CD8-positive, alpha-beta memory T cell (primary cell): ENCODE measurements around the gene LHPP. TPM values are rescaled to one million over a fixed set of nuclear protein-coding genes. Genes with fewer than 3 reads are reported as not detected.

ENCODE experiments used
- CTCF ChIA-PET: fragments of 350-600 bp; sonication (Branson Sonifier 250); formaldehyde crosslinking; loops from one replicate; lab custom pipeline; 2021; ENCODE audit warnings: antibody characterized with exemption; lab: Charles Lee
- POLR2A ChIA-PET: fragments of 350-600 bp; sonication (Branson Sonifier 250); formaldehyde crosslinking; loops from one replicate; lab custom pipeline; 2021; ENCODE audit warnings: antibody characterized with exemption; lab: Charles Lee
- DNase-seq, 5 donors: peaks; one replicate each; pipeline versions ENCODE4 v3.0.0 to v3.0.0-alpha.2; 2020 to 2022; ENCODE audit warnings: mixed read lengths in 1 of 5
- H3K27ac ChIP-seq: one replicate; pipeline ENCODE4 v1.7.0; 2013; ENCODE audit warnings: low read depth, mild to moderate bottlenecking, low read length, moderate library complexity
- H3K27me3 ChIP-seq: 2 replicates; pipeline ENCODE4 v1.7.0; 2013; ENCODE audit warnings: low read length, mild to moderate bottlenecking; ENCODE audit not compliant: insufficient read depth, poor library complexity, severe bottlenecking
- H3K36me3 ChIP-seq: 2 replicates; pipeline ENCODE4 v1.7.0; 2013; ENCODE audit warnings: mild to moderate bottlenecking, low read length, moderate library complexity; ENCODE audit not compliant: insufficient read depth
- H3K4me1 ChIP-seq: 2 replicates; pipeline ENCODE4 v1.7.0; 2013; ENCODE audit warnings: mild to moderate bottlenecking, low read length, moderate library complexity; ENCODE audit not compliant: insufficient read depth
- H3K4me3 ChIP-seq: 2 replicates; pipeline ENCODE4 v1.7.0; 2013; ENCODE audit warnings: mild to moderate bottlenecking, low read length
- H3K9me3 ChIP-seq: 2 replicates; pipeline ENCODE4 v1.7.0; 2013; ENCODE audit warnings: mild to moderate bottlenecking, low read length
- H3K27ac Mint-ChIP-seq, 8 donors: one replicate each; pipeline ENCODE4 v1.8.0; 2020 to 2021; ENCODE audit warnings: mixed read lengths in 8 of 8, mild to moderate bottlenecking in 6 of 8, inconsistent platforms in 3 of 8, moderate library complexity in 3 of 8
- H3K27me3 Mint-ChIP-seq, 2 donors: one replicate each; pipeline ENCODE4 v1.8.0; 2020 to 2021; ENCODE audit warnings: mixed read lengths in 2 of 2, mild to moderate bottlenecking in 1 of 2, moderate library complexity in 1 of 2
- H3K36me3 Mint-ChIP-seq, 3 donors: one replicate each; pipeline ENCODE4 v1.8.0; 2020 to 2021; ENCODE audit warnings: mixed read lengths in 3 of 3, inconsistent platforms in 1 of 3, mild to moderate bottlenecking in 1 of 3
- H3K4me1 Mint-ChIP-seq, 3 donors: one replicate each; pipeline ENCODE4 v1.8.0; 2020 to 2021; ENCODE audit warnings: mixed read lengths in 3 of 3, inconsistent platforms in 1 of 3, mild to moderate bottlenecking in 1 of 3
- H3K4me3 Mint-ChIP-seq, 7 donors: one replicate each; pipeline ENCODE4 v1.8.0; 2020 to 2021; ENCODE audit warnings: mixed read lengths in 7 of 7, mild to moderate bottlenecking in 6 of 7, moderate library complexity in 4 of 7, inconsistent platforms in 2 of 7
- H3K9me3 Mint-ChIP-seq, 5 donors: one replicate each; pipeline ENCODE4 v1.8.0; 2020 to 2022; ENCODE audit warnings: mixed read lengths in 5 of 5, mild to moderate bottlenecking in 3 of 5, moderate library complexity in 2 of 5, inconsistent platforms in 1 of 5
- polyA plus RNA-seq: library from polyadenylated mRNA; unstranded; fragments of 300-500 nt; fragmentation: Illumina TruSeq; gene quantifications from one replicate; pipeline ENCODE4 v1.2.3, GENCODE V29; 2021
- total RNA-seq, 2 experiments: library from RNA; stranded (reverse); gene quantifications; one replicate each; pipeline ENCODE4 v1.2.3, GENCODE V29; 2021

LHPP gene
- total and polyA plus RNA-seq, 3 experiments from 2014 or later: 5.2 to 19.1 (median 6.3) TPM

DNA sequence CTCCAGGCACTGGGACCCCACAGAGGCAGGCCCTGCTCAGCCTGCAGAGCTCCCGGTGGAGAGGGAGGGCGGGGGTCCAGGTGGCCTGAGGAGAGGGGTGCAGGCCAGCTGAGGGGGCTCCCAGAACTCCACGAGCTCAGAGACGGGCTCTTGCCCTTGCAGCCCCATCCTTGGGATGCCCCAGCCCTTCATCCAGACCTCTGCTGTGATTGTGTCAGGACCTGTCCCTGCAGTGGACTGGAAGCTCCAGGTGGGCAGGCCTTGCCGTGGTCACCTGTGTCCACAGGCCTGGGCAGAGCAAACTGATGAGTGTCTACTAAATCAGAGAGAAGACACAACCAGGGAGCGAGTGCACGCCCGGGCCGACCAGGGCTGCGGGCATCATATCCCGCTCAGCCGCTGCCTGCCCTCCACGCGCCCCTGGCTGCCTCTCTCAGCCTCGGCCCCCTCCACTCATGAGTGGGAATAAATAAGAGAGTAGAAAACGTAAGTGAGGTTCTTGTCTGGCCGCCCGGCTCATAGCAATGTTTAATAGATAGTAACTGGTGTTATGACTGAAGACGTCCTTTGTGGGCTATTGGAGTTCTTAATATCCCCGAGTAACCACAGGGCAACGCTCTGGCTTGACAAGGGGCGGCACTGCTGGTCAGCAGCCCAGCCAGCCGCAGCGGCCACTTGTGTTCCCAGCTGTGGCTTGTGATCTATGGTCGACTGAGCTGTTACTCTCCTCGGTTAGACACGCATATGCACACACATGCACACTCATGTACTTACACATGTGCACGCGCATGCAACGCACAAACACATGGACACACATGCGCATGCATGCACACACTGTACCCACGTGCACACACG is 105.6 kb downstream of the LHPP start:
- DNase-seq: no peak
- H3K27me3 Mint-ChIP-seq: no peaks in the 10 kb centered on the region
- H3K4me1 Mint-ChIP-seq: no peaks in the 10 kb centered on the region
- no peaks in the 10 kb centered on the region for H3K9me3 Mint-ChIP-seq
- H3K4me3 ChIP-seq: no peak overlapping the region
- H3K4me1 ChIP-seq: no peaks in the 10 kb centered on the region
- H3K27ac ChIP-seq: no peak overlapping the region
- no peaks in the 10 kb centered on the region for H3K27me3 ChIP-seq
- ChIA-PET POLR2A (no interaction called here), CTCF (interaction anchor here (0.7 to 1.0 kb wide), 2 partner anchors 8 to 37 kb away, joined by 3 read pairs; no protein-coding TSS in a partner anchor)
- H3K36me3 ChIP-seq: no peaks in the 10 kb centered on the region
- H3K27ac Mint-ChIP-seq: no peak overlapping the region
- no peaks in the 10 kb centered on the region for H3K9me3 ChIP-seq
- peaks cover 0 to 3% (median 0%) of the 10 kb centered on the region in 3 donors for H3K36me3 Mint-ChIP-seq
- H3K4me3 Mint-ChIP-seq: no peak overlapping the region

- H3K4me3 Mint-ChIP-seq: no peak overlapping the region
- ChIA-PET POLR2A (no interaction called here), CTCF (no interaction called here)
- Histone ChIP-seq H3K36me3 (no peaks in the 10 kb centered on the region), H3K4me3 (no peak overlapping the region), H3K9me3 (no peaks in the 10 kb centered on the region), H3K27me3 (no peaks in the 10 kb centered on the region), H3K4me1 (no peaks in the 10 kb centered on the region), H3K27ac (no peak overlapping the region)
- no peaks in the 10 kb centered on the region for H3K9me3 Mint-ChIP-seq
- H3K27me3 Mint-ChIP-seq: no peaks in the 10 kb centered on the region
- peaks cover 0 to 3% (median 0%) of the 10 kb centered on the region in 3 donors for H3K36me3 Mint-ChIP-seq
- no peak for DNase-seq
- no peak overlapping the region for H3K27ac Mint-ChIP-seq
- H3K4me1 Mint-ChIP-seq: no peaks in the 10 kb centered on the region
Observed at GRCh38 chr10:124568339-124568738, 106.7 kb downstream of the LHPP start.

DNA sequence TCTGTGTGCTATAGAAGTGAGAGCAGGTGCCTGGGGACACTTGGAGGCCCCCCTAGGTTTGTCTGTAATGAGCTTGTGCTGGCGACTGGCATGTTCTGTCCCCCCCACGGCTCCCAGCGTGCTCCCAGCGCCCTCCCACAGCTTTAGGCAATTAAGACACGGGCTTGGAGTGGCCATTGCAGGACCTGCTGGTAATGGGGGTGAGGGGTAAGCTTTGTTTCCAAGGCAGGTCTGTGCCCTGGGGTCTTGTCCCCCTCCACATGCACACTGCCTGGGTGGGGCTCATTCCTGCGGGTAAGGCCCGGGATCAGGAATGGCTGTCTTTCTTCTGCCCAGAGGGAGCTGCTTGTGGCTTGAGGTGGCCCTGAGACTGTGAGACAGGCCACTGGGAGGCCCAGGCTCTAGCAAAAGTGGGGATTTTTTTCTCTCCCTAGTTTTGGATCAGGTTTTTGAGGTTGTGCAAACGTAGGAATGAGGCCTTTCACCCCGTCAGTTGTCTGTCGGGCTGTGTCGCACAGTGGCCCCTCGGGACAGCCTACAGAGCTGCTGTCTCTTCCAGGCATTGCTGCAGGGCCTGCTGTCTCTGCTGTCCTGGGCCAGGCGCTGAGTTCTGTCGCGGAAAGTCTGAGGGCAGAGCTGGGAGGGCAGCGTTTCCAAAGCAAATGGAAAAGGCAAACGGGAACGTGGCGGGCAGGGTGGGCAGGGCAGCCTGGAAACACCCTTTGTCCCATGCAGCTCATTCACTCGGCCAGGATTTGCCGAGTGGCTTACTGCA is 107.4 kb downstream of the LHPP start:
- Mint-ChIP-seq H3K36me3 (peaks cover 0 to 3% (median 0%) of the 10 kb centered on the region in 3 donors), H3K4me1 (no peaks in the 10 kb centered on the region), H3K4me3 (no peak overlapping the region), H3K27me3 (no peaks in the 10 kb centered on the region), H3K27ac (no peak overlapping the region), H3K9me3 (no peaks in the 10 kb centered on the region)
- CTCF ChIA-PET: interaction anchor here (0.7 kb wide), 1 partner anchor 9 kb away, joined by 3 read pairs; no protein-coding TSS in a partner anchor
- no peak for DNase-seq
- Histone ChIP-seq H3K27me3 (no peaks in the 10 kb centered on the region), H3K27ac (no peak overlapping the region), H3K9me3 (no peaks in the 10 kb centered on the region), H3K4me3 (no peak overlapping the region), H3K4me1 (no peaks in the 10 kb centered on the region), H3K36me3 (no peaks in the 10 kb centered on the region)
- POLR2A ChIA-PET: no interaction called here

DNA sequence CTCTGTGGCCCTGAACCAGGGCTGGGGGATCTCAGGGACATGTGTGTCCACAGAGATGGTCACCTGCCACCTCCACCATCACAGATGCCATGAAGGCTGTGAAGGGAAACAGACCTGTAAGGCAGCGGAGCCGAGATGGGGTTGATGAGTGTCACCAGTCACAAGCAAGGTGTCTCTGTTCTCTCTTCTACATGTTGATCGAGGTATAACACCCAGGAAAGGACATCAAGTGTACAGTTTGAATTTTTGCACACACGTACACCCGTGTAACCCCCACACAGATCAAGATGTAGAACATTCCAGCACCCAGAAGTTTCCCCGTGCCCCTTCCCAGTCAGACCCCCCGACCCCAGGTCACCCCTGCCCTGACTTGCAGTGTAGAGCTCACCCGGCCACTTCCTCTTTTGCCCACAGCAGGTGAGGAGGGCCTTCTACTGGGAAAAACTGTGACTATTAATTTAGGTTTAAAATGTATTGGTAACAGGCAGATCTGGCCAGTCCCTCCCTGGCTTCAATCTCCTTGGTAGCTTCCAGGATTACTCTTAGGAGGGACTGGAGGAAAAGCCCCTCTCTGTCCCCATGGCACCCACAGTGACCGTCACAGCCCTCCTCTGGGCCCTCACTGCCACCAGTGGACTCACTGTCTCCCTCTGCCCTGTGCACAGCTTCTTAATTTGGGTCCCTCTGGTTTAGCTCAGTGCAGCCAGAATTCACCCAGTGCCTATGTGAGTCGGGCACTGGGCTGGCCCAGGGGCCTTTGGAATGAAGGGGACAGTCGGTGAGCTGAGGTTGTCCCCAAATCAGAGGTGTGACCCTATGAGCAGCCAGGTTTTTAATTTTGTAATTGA is 108.2 kb downstream of the LHPP start:
- H3K27ac ChIP-seq: no peak overlapping the region
- peaks cover 0 to 3% (median 0%) of the 10 kb centered on the region in 3 donors for H3K36me3 Mint-ChIP-seq
- H3K9me3 ChIP-seq: no peaks in the 10 kb centered on the region
- no peak overlapping the region for H3K4me3 Mint-ChIP-seq
- no peaks in the 10 kb centered on the region for H3K4me1 ChIP-seq
- no peaks in the 10 kb centered on the region for H3K36me3 ChIP-seq
- H3K27ac Mint-ChIP-seq: no peak overlapping the region
- DNase-seq: peak in 1 of 5 donors; percentile 12
- no peak overlapping the region for H3K4me3 ChIP-seq
- no peaks in the 10 kb centered on the region for H3K27me3 Mint-ChIP-seq
- H3K27me3 ChIP-seq: no peaks in the 10 kb centered on the region
- no peaks in the 10 kb centered on the region for H3K4me1 Mint-ChIP-seq
- POLR2A ChIA-PET: no interaction called here
- CTCF ChIA-PET: interaction anchor here (0.7 kb wide), 1 partner anchor 9 kb away, joined by 3 read pairs; no protein-coding TSS in a partner anchor
- H3K9me3 Mint-ChIP-seq: no peaks in the 10 kb centered on the region

- CTCF ChIA-PET: no interaction called here
- Mint-ChIP-seq H3K4me1 (no peaks in the 10 kb centered on the region), H3K27me3 (no peaks in the 10 kb centered on the region), H3K27ac (no peak overlapping the region), H3K4me3 (no peak overlapping the region), H3K36me3 (peaks cover 0 to 3% (median 0%) of the 10 kb centered on the region in 3 donors), H3K9me3 (peaks cover 0 to under 1% (median 0%) of the 10 kb centered on the region in 5 donors)
- Histone ChIP-seq H3K27ac (no peak overlapping the region), H3K9me3 (no peaks in the 10 kb centered on the region), H3K4me1 (no peaks in the 10 kb centered on the region), H3K27me3 (no peaks in the 10 kb centered on the region), H3K4me3 (no peak overlapping the region), H3K36me3 (no peaks in the 10 kb centered on the region)
- DNase-seq: no peak
- POLR2A ChIA-PET: no interaction called here
Observed at GRCh38 chr10:124570646-124571045, 109.0 kb downstream of the LHPP start.

- Histone ChIP-seq H3K9me3 (no peaks in the 10 kb centered on the region), H3K4me3 (no peak overlapping the region), H3K27me3 (no peaks in the 10 kb centered on the region), H3K36me3 (no peaks in the 10 kb centered on the region), H3K4me1 (no peaks in the 10 kb centered on the region), H3K27ac (no peak overlapping the region)
- Mint-ChIP-seq H3K36me3 (no peaks in the 10 kb centered on the region), H3K4me3 (no peak overlapping the region), H3K27ac (no peak overlapping the region), H3K27me3 (no peaks in the 10 kb centered on the region), H3K4me1 (no peaks in the 10 kb centered on the region), H3K9me3 (peaks cover 0 to 2% (median 0%) of the 10 kb centered on the region in 5 donors)
- DNase-seq: no peak
- POLR2A ChIA-PET: no interaction called here
- CTCF ChIA-PET: no interaction called here
Observed at GRCh38 chr10:124572751-124573150, 111.1 kb downstream of the LHPP start.

GRCh38 chr10:124573726-124574455 is 112.3 kb downstream of the LHPP start:
- CTCF ChIA-PET: no interaction called here

More at GRCh38 chr10:124573726-124574455, 112.3 kb downstream of the LHPP start:
- Histone ChIP-seq H3K27me3 (no peaks in the 10 kb centered on the region), H3K36me3 (no peaks in the 10 kb centered on the region), H3K9me3 (no peaks in the 10 kb centered on the region), H3K27ac (no peak overlapping the region), H3K4me1 (no peaks in the 10 kb centered on the region), H3K4me3 (no peak overlapping the region)
- H3K9me3 Mint-ChIP-seq: peaks cover 0 to 2% (median 0%) of the 10 kb centered on the region in 5 donors
- peaks cover 0 to 3% of the 10 kb centered on the region in 2 donors for H3K27me3 Mint-ChIP-seq
- peak overlapping the region in 1 of 7 donors; percentile 36 for H3K4me3 Mint-ChIP-seq
- no peaks in the 10 kb centered on the region for H3K36me3 Mint-ChIP-seq
- no peak overlapping the region for H3K27ac Mint-ChIP-seq
- DNase-seq: peak in 1 of 5 donors; percentile 27
- H3K4me1 Mint-ChIP-seq: no peaks in the 10 kb centered on the region
- POLR2A ChIA-PET: no interaction called here
